ENCODE results near the gene ACACB. TPM values are rescaled to one million over a fixed set of nuclear protein-coding genes. Genes with fewer than 3 reads are reported as not detected.

ACACB gene
- total RNA-seq, 4 donors from 2014 or later: 56.0 to 179 (median 152) TPM

DNA sequence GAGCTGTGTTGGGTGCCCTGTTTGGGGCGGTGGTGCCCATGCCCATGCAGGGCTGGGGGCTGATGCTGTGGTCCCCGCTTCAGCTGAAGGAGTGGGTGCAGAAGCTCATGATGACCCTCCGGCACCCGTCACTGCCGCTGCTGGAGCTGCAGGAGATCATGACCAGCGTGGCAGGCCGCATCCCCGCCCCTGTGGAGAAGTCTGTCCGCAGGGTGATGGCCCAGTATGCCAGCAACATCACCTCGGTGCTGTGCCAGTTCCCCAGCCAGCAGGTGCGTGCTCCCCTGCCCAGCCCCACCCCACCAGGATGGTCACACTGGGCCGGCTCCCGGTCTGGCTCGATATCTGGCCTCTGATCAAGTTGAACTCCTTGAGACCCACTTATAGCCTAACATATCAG lies 92.7 kb downstream of the ACACB start:
- Histone ChIP-seq H3K4me3 (no peak overlapping the region), H3K36me3 (peaks cover 0 to 92% (median 0%) of the 10 kb centered on the region in 3 donors), H3K9me3 (no peaks in the 10 kb centered on the region), H3K27ac (no peak overlapping the region), H3K4me1 (no peaks in the 10 kb centered on the region), H3K27me3 (no peaks in the 10 kb centered on the region)
- no peak for TF ChIP-seq POLR2A (IDR thresholded peaks at IDR 0.05)
- TF ChIP-seq, protein P1, sequence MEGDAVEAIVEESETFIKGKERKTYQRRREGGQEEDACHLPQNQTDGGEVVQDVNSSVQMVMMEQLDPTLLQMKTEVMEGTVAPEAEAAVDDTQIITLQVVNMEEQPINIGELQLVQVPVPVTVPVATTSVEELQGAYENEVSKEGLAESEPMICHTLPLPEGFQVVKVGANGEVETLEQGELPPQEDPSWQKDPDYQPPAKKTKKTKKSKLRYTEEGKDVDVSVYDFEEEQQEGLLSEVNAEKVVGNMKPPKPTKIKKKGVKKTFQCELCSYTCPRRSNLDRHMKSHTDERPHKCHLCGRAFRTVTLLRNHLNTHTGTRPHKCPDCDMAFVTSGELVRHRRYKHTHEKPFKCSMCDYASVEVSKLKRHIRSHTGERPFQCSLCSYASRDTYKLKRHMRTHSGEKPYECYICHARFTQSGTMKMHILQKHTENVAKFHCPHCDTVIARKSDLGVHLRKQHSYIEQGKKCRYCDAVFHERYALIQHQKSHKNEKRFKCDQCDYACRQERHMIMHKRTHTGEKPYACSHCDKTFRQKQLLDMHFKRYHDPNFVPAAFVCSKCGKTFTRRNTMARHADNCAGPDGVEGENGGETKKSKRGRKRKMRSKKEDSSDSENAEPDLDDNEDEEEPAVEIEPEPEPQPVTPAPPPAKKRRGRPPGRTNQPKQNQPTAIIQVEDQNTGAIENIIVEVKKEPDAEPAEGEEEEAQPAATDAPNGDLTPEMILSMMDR (IDR thresholded peaks at IDR 0.05): no peak
- DNase-seq: no peak

DNA sequence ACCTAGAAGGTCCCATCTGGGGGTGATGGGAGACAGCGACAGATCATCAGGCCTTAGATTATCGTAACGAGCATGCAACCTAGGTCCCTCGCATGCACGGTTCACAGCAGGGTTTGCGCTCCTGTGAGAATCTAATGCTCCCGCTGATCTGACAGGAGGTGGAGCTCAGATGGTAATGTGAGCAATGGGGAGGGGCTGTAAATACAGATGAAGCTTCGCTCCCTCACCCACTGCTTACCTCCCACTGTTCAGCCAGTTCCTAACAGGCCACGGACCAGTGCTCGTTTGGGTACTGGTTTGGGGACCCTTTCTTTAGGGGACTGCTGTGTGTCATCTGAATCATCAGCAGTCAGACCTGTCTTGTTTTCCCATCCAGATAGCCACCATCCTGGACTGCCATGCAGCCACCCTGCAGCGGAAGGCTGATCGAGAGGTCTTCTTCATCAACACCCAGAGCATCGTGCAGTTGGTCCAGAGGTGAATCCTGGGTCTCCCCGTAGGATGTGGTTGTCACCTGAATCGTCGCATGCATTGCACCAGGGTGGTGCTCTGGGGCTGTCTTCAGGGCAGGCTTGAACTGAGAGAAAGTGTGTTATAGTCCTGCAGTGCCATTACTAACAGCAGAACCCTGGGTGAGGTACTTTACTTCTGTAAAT lies 96.2 kb downstream of the ACACB start:
- Histone ChIP-seq H3K4me1 (no peaks in the 10 kb centered on the region), H3K9me3 (no peaks in the 10 kb centered on the region), H3K27ac (no peak overlapping the region), H3K27me3 (no peaks in the 10 kb centered on the region), H3K4me3 (no peak overlapping the region), H3K36me3 (peaks cover 0 to 93% (median 0%) of the 10 kb centered on the region in 3 donors)
- no peak for DNase-seq
- TF ChIP-seq, protein P1 (IDR thresholded peaks at IDR 0.05): no peak
- no peak for TF ChIP-seq POLR2A (IDR thresholded peaks at IDR 0.05)

DNA sequence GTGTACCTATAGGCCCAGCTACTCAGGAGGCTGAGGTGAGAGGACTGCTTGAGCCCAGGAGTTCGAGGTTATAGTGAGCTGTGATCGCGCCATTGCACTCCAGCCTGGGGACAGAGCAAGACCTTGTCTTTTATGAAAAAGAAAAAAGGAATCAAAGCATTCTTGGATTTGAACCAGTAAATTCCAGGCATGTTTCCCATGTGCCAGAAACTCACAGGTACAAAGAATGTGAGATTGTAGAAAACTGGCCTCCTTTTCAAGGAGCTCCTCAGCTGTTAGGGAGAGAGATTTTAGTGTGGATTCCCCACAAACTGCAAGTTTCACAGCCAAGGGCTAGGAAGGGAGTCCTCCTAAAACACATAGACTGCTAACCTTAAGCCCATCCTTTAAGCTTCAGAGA lies 97.7 kb downstream of the ACACB start:
- TF ChIP-seq, protein P1 (IDR thresholded peaks at IDR 0.05): no peak
- TF ChIP-seq POLR2A (IDR thresholded peaks at IDR 0.05): no peak
- H3K36me3 ChIP-seq: peaks cover 0 to 92% (median 0%) of the 10 kb centered on the region in 3 donors

DNA sequence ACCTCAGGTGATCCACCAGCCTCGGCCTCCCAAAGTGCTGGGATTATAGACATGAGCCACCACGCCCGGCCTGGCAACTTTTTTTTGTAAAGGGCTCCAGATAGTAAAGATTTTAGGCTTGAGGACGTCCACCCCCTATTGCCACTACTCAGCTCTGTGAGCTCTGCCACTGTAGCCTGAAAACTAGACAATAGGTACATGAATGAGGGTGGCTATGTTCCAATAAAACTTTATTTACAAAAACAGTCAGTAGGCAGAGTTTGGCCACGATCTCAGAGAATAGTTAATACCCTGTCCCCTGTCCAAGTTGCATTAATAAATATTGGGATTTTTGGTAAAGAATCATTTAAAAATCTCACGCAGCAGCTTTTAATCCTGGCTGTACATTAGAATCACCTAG lies 102.6 kb downstream of the ACACB start:
- H3K4me1 ChIP-seq: no peaks in the 10 kb centered on the region
- no peak for DNase-seq
- no peaks in the 10 kb centered on the region for H3K27me3 ChIP-seq
- no peak overlapping the region for H3K27ac ChIP-seq
- H3K36me3 ChIP-seq: peaks cover 0 to 98% (median 0%) of the 10 kb centered on the region in 3 donors
- TF ChIP-seq, protein P1 (IDR thresholded peaks at IDR 0.05): no peak
- no peak for TF ChIP-seq POLR2A (IDR thresholded peaks at IDR 0.05)
- no peaks in the 10 kb centered on the region for H3K9me3 ChIP-seq
- no peak overlapping the region for H3K4me3 ChIP-seq

More for the DNA sequence above, 97.7 kb downstream of the ACACB start:
- Histone ChIP-seq H3K4me3 (no peak overlapping the region), H3K9me3 (no peaks in the 10 kb centered on the region), H3K27me3 (no peaks in the 10 kb centered on the region), H3K4me1 (no peaks in the 10 kb centered on the region), H3K27ac (no peak overlapping the region)
- no peak for DNase-seq

DNA sequence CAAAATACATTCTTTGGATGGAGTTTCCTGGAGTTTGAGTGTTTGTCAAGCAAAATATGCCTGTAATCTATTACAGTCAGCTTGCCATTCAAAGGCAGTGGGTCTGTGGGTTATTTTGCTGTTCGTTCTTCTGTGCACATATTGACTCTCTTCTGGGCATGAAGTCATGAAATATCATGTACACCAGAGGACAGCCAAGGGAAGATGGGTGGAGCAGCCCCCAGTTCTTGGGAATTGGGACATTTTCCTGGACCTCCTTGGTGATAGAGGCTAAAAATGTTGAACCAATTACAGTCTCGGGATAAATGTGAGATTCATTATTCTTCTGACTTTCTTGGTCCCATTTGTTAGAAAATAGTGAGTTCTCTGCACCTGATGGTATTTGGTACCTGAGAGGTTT lies 103.6 kb downstream of the ACACB start:
- H3K27me3 ChIP-seq: no peaks in the 10 kb centered on the region
- H3K27ac ChIP-seq: no peak overlapping the region
- no peak overlapping the region for H3K4me3 ChIP-seq
- TF ChIP-seq, protein P1 (IDR thresholded peaks at IDR 0.05): no peak
- TF ChIP-seq POLR2A (IDR thresholded peaks at IDR 0.05): no peak
- no peak for DNase-seq
- H3K36me3 ChIP-seq: peaks cover 0 to 98% (median 0%) of the 10 kb centered on the region in 3 donors
- H3K9me3 ChIP-seq: no peaks in the 10 kb centered on the region
- H3K4me1 ChIP-seq: no peaks in the 10 kb centered on the region

Data from Peyer's patch (tissue), 4 donors.